Hematopoietic multipotent progenitor cell treated with erythropoietin and hydrocortisone succinate and interleukin-3 and kit ligand, for 4 days (in vitro differentiated cells): ENCODE data around the gene COBL.

ENCODE experiments used
- DNase-seq: peaks from one replicate; pipeline ENCODE4 v3.0.0-alpha.2; 2015

Gene COBL

DNA sequence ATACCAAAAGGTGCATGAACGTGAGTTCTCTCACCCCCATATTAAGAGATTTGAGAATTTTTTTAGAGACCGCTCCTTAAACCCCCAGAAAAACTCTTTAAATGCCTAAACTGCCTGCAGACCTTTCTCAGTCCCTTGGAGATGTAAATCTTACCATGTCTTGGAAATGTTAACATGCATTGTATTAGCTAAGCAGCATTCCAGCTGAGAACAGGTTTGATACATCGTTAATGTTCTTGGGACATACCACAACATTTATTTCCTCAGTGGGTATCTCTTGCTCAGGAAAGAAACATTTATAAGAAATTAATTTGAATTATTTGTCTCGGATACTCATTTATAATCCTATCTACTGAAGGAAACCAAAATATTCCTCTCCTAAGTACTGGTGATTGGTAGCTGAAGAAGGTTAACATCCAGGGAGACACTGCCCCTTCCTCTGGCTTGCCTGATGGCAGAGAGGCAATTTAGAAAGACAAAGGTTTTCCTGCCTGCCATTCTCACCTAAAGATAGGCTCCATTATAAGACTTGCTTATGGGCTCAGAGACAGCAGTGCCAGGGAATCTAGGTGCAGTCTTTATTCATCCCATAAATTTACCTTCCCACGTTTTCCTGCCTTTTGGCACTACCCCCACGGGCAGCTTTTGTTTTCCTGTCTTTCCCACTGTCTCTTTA lies 141.2 kb downstream of the COBL start:
- no peak for DNase-seq

DNA sequence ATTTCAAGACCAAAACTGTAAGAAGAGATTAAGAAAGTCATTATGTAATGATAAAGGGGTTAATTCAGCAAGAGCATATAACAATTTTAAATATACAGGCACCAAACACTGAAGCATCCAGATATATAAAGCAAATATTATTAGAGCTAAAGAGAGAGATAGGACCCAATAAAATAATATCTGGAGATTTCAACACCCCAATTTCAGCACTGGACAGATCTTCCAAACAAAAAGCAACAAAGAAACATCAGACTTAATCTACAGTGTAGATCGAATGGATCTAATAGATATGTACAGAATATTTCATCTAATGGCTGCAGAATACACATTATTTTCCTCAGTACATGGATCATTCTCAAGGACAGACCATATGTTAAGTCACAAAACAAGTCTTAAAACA lies 151.3 kb downstream of the COBL start:
- DNase-seq = no peak

DNA sequence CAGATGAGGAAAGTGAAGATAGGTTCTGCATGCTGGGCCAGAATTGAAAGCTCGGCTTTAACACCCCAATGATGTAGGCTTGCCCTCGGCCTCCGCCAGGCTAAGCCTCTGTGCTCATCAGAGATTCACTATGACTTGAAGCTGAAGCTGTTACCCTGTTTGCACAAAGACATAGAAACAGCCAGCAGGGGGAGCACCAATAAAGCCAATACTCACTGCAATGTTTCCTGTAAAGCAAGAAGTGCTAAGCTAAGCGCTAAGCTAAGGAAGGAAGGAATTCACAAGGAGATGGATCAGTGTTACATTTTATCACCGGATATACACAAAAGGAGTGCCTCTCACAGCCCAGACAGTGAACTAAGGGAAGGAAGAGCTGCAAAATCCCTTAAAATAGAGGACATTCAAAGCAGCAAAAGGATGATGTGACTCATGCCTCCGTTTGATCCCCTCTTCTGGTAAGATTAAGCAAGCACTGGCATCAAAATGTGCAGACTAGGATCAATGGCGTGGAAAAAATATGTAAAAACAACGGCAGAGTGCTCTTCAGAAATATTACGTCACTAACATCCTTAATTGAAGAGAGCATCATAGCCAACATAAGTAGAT lies 153.8 kb downstream of the COBL start:
- DNase-seq = peak; percentile 89

DNA sequence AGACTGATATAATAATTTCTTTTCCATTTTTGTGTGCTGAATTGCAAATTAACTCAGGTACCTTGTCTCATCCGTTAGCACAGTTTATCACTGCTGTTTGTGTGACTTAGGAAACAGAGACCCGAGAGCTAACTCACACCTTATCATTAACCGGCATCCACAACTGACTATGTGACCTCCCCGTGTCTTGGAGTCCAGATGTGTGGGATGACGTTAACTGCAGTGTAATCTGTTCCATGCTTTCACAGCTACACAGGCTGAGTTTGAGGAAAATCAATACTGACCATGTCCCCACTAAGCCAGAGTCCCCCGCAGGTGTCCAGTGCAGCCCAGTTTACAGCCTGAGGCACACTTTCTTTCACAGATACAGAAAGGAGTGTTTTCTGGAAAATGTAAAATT lies 154.7 kb downstream of the COBL start:
- DNase-seq = no peak

DNA sequence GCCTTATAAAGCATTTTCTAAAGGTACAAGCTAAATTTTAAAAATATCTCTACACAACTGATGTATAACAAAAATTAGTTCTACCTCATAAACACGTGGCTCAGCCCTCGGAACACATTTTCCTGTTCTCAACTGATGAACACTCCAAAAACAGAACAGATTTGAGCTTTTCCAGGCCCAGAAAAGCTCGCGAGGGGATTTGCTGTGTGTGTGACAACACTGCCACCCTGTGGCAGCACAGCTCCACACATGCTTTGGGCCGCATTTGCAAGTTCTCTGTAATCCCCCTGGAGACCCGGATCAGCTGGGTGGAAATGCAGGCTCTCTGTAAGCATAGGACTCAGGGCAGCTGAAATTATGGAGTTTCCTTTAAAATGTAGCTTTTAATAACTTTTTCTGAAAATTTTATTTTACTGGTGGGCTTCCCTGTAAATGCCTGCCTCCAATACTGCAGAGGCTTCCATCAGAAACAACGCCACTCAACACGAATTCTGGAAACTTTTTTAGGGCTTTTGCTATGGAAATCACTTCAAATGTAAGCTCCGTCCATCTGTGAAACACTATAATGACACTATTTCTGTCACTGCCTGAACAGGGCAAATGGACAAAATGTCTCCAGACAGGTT lies 155.5 kb downstream of the COBL start:
- DNase-seq = peak; percentile 81

DNA sequence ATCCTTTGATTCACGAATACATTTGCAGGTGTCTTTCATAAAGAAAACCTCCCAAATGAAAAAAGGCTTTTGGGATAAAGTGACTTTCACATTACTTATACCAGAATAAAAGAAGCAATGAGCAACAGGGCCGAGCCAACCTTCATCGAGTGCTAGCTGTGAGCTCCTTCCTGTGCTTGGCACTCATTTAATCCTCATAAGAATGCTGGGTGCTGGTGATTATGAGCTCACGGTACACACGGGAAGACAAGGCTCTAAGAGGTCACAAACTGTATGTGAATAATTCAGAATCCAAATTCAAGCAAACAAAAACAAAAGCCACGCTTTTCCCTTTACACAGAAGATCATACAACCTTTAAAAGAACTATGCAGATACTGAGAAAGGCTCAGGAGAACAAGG lies 156.2 kb downstream of the COBL start:
- DNase-seq = no peak

DNA sequence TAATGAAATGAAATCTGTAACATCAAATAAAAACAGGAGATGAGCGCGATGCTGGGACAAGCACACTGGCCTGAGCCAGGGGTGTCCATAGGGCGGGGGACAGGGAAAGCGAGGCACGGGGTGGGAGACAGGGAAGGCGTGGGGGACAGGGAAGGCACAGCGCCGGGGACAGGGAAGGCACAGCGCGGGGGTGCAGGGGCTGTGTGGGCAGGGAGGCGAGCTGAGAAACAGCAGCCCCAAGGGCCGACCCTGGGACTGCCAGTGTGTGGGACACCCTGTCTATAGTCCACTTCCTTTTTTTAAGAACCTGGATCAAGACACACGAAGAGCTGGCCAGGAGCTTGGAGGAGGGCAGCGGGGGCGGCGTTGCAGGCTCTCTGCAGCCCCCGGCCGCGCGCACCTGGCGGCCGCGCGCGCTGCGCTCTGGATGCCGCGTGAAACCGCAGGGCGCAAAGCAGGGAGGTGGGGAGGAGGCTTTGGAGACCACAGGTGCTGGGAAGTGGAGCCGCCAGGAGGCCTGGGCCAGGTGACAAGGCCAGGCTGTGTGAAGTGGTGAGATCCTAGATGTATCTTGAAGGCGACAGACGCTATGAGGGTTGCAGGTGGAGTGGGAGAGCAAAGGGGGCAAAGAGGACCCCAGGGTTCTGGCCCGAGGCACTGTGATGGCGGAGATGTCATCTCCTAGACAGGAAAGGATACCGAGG lies 157.7 kb downstream of the COBL start:
- DNase-seq = no peak

DNA sequence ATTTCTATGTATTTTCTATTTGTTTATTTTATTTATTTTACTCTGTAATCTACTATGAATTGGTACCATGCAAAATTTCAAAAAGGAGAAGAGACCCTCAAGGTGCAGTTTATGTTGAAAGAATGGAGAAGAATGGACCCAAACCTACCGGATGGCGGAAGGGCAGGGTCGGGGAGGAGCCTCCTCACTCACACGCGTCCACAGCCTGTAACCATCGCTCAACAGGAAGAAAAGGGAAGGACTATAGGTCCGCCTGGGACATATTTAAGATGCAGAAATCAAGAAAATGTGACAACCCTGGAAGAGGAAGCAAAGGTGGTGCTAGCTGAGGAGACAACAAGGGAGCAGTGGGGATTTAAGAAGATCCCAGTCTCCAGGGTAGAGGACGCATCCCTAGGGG lies 158.4 kb downstream of the COBL start:
- peak; percentile 45 for DNase-seq

DNA sequence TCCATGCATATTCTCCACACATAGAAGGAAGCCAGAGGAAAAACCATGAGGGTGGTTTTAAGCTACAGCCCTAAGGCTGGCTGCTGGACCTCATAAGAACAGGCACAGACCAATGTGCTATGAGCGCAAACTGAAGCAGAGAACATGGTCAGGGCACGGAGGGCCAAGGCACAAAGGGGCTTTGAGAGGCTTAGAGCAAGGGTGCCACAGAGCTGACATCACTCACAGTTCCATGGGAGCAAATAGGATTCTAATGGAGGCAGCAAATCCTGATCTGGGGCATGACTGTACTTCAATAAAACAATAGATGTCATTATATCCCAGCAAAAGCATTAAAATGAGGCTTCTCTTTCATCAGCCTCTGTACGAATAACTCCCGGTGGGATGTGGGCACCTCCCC lies 162.4 kb downstream of the COBL start:
- DNase-seq = no peak

DNA sequence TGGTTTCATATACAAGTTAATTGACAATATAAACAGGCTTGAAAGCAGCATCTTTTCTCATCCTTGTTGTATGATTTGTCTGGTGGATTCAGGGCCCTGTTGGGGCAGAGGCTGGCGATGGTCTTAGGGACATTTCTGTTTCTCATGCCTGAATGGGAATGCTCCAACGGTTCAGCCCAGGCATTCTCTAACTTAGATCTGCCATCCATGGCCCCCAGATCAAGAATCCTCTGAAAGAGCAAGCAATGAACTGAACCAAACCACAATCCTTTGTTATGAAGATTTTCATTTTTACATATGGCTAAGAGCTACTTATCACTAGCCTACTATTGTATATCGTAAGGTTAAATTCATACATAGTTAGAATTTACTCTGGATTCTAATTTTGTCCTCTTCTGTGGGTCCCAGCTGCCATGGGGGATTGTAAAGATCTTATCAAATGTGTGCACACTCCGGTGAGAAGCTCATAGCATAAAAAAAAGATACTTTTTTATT lies 163.9 kb downstream of the COBL start:
- no peak for DNase-seq

DNA sequence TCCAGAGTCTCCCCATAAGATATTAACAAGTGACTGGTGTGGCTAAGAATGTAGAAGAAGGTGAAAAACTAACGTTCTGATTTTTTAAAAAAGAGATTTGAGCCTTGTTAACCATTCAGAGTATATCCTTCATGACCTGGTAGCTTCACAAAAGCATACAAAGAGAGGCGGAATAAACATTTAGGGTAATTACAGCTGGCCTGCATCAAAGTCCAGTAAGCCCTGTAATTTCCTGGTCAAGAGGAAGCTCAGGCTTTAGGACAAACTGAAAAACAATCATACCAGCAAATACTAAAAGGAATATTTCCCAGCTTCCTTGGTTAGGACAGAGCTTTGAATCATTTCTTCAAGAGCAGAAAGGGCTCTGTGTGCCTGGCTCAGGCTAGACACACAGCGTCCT lies 165.2 kb downstream of the COBL start:
- DNase-seq = no peak

DNA sequence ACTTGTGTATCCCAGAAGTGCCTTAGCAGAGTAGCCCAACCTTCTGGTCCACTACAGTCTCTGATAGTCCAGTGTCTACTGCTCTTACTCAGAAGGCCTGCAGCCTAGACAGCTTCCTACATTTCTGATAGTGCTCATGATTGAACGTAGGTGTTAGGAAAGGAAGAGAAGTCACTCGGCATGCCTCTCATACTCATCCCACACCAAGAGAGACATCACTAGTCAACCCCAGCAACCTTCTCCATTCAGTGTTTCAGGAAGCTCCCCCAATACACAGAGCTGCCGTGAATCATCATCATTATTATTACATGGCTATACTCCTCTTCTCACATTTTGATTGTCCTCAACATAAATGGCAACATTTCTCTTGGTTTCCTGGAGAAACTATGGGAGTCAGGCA lies 166.4 kb downstream of the COBL start:
- DNase-seq = no peak

DNA sequence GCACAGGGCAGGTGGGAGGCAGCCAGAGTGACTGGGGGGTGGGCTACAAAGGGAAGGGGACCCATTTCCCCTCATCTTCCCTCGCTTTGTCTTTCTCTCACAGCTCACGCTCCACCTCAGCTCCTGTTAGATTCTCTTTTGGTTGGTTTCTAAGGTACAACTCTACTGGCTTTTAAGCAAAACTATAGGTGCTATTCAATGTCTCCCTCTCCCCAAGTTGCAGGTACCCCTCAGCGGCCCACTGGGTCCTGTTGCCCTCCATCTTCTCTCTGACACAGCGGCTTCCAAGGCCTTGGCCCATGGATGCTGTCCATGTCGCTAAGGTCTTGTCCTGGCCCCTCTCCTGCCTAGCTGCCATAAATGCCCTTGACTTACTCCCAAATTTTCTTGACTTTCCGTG lies 168.4 kb downstream of the COBL start:
- no peak for DNase-seq

DNA sequence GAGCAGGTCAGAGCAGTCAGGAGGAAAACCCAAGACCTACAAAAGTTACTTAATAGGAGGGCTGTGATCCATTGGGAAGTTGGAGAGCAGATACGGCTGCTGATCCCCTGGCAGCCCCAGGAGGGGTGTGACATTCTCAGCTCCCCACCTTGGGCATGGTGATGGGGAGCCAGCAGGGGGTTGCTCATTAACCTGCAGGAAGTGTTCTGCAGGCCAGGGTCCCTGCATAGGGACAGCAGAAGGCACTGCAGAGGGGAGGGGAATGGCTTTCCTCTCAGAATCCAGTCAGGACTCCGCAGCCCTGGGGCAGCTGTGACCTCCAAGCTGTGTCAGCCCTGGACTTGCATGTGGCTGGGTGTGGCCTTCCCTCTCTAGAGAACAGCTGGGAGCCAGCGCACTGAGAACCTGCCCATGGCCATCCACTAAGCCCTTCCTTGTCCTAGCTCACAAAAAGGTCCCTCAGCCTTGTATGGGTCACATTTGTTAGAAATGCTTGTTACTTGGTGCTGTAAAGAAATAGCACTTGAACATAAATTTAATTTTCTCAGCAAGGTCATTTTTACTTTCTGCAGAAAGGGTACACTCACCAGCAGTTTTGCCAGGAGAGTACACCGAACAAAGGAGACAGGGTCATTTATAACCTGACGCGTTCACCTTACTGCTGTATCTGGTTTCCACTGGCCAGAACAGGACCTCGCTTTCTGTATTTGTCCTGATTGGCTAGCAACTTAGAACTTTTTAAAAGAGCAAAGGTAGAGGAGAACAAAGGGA lies 169.6 kb downstream of the COBL start:
- no peak for DNase-seq

DNA sequence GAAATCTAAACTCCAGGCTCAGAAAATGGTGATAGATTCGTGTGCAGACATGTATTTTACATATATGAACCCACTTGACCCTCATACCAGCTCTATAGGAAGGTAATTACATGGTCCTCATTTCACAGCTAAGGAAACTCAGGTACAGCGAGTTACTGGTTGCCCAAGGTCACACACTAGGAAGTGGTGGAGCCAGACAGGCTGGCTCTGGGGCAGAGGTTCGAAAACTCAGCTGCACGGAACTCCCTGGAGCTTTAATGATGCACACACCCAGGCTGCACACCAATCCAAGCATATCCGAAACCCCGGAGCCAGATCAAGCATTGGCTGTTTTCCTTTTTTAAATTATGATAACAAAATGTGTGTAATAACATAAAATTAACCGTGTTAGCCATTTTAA lies 172.4 kb downstream of the COBL start:
- DNase-seq = no peak

DNA sequence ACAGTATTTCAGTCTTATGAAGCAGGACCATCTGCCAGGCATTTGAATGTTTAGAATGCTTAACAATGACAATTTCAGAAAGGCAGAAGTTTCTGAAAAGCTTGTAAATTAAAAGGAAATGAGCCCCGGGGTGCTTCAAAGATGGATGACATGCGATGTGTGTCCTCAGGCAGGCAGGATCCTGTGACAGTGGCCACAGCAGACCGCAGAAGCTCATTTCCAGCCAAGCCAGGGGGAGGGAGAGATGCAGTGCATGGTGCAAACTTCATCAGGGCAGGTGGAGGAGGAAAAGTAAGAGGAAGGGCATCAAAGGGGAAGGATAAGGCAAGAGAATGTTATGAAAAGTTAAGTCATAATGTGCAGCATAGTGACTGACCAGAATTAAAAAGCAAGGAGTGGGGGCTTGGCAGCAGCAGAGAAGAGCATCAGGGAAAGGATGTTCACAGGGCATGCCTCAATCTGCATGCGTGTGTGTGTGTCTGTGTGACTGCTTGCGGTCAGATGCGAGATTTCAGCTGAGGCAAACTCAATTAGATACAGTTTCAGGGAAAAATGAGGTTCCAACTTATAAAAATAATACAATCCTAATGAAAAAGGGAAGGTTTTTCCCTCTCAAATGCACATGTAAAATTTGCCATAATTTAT lies 173.7 kb downstream of the COBL start:
- DNase-seq = no peak

DNA sequence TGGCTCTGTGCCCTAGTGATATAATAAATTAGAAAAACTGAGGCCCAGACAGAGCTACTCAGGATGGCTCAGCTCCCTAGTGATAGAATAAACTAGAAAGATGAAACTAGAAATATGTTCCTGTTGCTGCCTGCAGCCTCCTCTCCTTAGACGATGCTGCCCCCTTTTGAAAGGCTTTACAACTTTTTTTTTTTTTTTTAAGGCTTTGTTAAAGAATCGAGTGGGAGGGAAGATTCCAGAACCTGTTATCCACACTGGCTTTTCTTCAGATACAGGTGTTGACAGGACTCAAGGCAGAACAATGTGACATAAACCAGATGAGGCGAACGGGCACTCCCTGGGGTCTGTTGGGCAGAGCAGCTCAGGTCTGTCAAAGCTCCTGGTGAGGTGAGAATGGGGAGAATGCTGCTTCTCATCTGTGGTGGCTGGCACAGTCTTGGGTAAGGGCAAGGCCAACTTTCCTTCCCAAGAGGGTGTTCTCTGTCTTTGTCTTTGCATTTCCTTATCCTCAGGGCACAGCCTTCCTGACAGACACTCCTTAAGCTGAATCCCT lies 175.1 kb downstream of the COBL start:
- DNase-seq = peak; percentile 75

DNA sequence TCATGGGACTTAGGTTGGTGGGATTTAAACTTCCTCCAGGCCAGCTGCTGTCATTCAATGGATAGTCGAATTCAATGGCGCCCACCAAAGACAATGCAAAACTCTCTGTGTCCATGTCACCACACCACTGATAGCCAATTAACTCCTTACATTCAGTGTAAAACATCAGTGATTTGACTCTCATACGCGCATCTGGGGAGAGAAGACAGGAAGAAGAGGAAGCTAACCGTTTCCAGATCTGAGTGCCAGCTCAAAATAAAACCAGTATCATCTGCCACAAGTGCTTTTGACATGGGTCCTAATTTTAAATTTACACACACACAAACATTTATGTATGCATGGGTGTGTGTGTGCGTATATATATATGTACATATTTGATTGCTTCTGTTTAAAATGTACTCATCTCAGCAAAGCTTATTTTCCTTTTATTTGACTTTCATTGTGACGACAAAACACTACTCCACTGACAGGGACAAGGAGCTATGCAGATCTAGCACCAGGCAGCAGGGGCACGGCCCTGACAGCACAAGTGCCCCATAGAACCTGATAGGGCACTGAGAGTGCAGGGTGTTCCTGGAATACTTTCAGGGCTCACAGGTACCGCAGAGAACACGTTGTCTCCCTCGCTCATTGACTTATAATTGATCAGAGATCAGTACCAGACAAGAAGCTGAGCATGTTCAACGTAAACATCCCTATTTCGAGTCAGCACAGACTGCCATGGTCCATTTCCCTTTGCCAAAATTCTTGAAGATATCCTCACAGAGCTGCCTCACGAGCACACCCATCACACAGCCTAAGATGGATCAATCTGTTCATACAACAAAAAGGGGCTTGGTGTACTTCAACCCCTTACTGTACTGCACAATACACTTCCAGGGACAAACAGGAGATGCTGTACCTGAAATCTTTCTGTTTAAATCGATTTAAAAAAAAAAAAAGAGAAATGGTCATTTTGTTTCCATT lies 176.1 kb downstream of the COBL start:
- peak; percentile 35 for DNase-seq

DNA sequence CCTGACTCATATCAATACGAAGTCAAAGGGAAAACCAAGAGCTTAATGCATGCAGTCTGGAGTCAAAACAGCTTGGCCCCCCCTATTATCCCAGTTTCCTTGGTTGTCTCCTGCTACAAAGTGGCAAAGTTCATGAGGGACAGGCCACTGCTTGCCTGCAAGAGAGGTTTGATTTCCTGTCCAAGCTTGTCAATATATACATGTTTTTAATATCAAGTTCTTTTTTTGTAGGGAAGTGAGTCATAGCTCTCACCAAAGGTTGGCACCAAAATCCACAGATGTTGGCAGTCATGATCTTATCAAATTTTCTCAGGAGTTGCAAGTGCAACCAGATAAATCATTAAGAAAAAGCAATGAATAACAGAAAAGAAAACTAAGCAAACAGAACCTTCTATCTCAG lies 176.8 kb downstream of the COBL start:
- DNase-seq = peak; percentile 75

DNA sequence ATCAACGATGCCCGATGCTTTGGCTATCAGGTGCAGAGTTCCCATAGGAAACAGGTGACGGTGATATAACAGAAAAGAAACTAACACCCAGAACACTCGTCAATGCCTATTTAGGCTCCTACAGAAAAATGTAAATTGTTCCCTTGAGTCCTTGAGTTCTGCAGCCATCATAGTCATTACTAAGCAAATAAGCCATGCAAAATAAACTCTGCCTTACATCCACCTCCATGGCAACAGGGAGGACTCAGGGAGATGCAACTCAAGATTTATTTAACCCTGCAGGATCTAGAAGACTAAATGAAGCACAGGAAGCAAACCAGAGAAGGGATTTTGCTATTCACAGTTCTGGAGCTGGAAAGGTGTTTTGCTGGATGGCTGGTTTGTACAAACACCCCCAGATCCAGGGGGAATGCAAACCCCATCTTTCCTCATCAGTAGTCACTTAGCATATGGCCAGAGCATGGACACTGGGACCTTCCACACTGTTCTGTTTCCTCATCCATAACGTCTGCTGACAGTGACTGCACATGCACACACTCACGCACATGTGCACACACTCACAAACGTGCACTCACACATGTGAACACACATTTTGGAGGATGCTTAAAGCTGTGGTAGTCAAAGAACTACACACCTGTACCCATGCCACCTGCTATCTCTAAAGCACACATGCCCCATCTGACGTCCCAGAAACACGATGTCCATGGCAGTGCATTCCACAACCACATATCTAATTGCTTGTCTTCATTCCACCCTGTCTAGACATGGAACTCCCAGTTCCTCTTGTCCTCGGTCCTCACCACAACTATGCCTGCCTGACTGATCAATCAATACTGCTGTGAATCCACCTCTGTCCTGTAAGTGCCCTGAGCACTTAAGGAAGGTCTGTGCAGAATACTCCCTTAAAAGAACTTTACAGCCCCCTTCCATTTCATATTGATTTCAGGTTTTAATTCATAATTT lies 178.2 kb downstream of the COBL start:
- no peak for DNase-seq
